MM.1S (cell line): ENCODE results near the gene DHRSX.

Experiments used
- DNase-seq: peaks from one replicate; pipeline ENCODE4 v3.0.0-alpha.2; 2015
- H2AFZ ChIP-seq: fragments of 300-600 bp; sonication (generic); 2 replicates; pipeline ENCODE4 v1.6.0; 2016; ENCODE audit warnings: antibody characterized with exemption, low read length
- H3F3A ChIP-seq: fragments of 300-600 bp; sonication (generic); 2 replicates; pipeline ENCODE4 v1.6.1; 2016; ENCODE audit warnings: mild to moderate bottlenecking, antibody characterized with exemption, low read length, moderate library complexity, mixed read lengths; ENCODE audit not compliant: insufficient read depth
- H3K27ac ChIP-seq: fragments of 300-600 bp; sonication (generic); 2 replicates; pipeline ENCODE4 v1.5.1; 2016; ENCODE audit warnings: mild to moderate bottlenecking, low read length
- H3K27me3 ChIP-seq: fragments of 300-600 bp; sonication (generic); replicated peaks from 2 replicates; pipeline ENCODE4 v1.6.0; 2016; ENCODE audit warnings: low read length; ENCODE audit not compliant: insufficient read depth
- H3K36me3 ChIP-seq: fragments of 300-600 bp; sonication (generic); replicated peaks from 2 replicates; pipeline ENCODE4 v1.6.1; 2016; ENCODE audit warnings: mild to moderate bottlenecking, low read length, mixed read lengths; ENCODE audit not compliant: insufficient read depth
- H3K4me1 ChIP-seq: fragments of 300-600 bp; sonication (generic); 2 replicates; pipeline ENCODE4 v1.6.1; 2016; ENCODE audit warnings: low read length, mixed read lengths
- H3K4me2 ChIP-seq: fragments of 300-600 bp; sonication (generic); 2 replicates; pipeline ENCODE4 v1.6.0; 2016; ENCODE audit warnings: low read depth, low read length
- H3K4me3 ChIP-seq: fragments of 300-600 bp; sonication (generic); 2 replicates; pipeline ENCODE4 v1.5.1; 2016; ENCODE audit warnings: low read length, mixed read lengths
- H3K79me2 ChIP-seq: fragments of 300-600 bp; sonication (generic); 2 replicates; pipeline ENCODE4 v1.6.1; 2016; ENCODE audit warnings: mixed run types, low read length, mixed read lengths
- H3K9ac ChIP-seq: fragments of 300-600 bp; sonication (generic); 2 replicates; pipeline ENCODE4 v1.6.1; 2016; ENCODE audit warnings: low read length, mixed read lengths
- H3K9me2 ChIP-seq: fragments of 300-600 bp; sonication (generic); replicated peaks from 2 replicates; pipeline ENCODE4 v1.6.1; 2016; ENCODE audit warnings: mild to moderate bottlenecking, low read length, mixed read lengths; ENCODE audit not compliant: insufficient read depth
- H3K9me3 ChIP-seq: fragments of 300-600 bp; sonication (generic); replicated peaks from 2 replicates; pipeline ENCODE4 v1.6.1; 2016; ENCODE audit warnings: mild to moderate bottlenecking, low read length, mixed read lengths; ENCODE audit not compliant: insufficient read depth
- H4K20me1 ChIP-seq: fragments of 300-600 bp; sonication (generic); 2 replicates; pipeline ENCODE4 v1.6.1; 2016; ENCODE audit warnings: mild to moderate bottlenecking, low read length, moderate library complexity, mixed read lengths; ENCODE audit not compliant: insufficient read depth
- EZH2 ChIP-seq: fragments of 300-600 bp; sonication (generic); optimal IDR thresholded peaks from 2 replicates; pipeline ENCODE3; 2017; ENCODE audit warnings: low read depth, mild to moderate bottlenecking, antibody characterized with exemption, low read length, mixed read lengths
- EZH2phosphoT487 ChIP-seq: fragments of 300-600 bp; sonication (generic); IDR thresholded peaks from 2 replicates; pipeline ENCODE4 v1.6.1; 2018; ENCODE audit warnings: antibody characterized with exemption, low read length
- TF ChIP-seq, protein P1 (sequence below): fragments of 300-600 bp; sonication (generic); IDR thresholded peaks from 2 replicates; pipeline ENCODE4 v1.5.1; 2016; ENCODE audit warnings: antibody characterized with exemption, low read length, mixed read lengths

The DHRSX gene

DNA sequence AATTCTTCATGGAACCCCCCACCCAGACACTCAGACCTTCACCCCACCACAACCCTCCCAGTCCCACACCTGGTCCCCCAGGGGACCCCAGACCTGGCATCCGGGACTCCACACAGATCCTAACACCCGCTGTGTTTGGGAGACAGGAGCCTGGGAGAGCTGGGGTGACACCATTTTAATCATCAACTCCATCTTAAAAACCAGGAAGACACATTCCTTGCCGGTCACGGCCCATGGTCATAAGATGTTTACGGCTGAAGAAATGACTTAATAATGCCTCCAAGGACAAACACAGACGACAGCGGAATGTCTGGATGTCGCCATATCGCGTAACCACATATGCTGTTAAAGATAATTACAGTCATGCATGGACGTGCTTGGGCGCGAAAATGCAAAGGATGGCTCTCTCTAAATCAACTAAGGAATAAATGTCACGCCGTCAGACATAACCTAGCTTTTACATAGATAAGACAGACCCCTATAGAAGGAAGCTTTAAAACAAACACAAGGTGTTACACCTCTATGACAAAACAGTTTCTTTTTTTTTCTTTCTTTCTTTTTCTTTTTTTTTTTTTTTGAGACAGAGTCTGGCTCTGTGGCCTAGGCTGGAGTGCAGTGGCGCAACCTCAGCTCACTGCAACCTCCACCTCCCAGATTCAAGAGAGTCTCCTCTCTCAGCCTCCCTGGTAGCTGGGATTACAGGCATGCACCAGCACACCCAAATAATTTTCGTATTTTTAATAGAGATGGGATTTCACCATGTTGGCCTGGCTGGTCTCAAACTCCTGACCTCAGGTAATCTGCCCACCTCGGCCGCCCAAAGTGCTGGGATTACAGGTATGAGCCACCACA lies 2.1 kb upstream of the DHRSX start:
- no peak overlapping the region for H2AFZ ChIP-seq
- no peaks in the 10 kb centered on the region for H3F3A ChIP-seq
- H3K9me3 ChIP-seq, result no peaks in the 10 kb centered on the region
- no peaks in the 10 kb centered on the region for H3K36me3 ChIP-seq
- no peak overlapping the region for H3K27ac ChIP-seq
- H3K9ac ChIP-seq, result no peak overlapping the region
- peaks cover 24% of the 10 kb centered on the region for H3K79me2 ChIP-seq
- no peak overlapping the region for H3K4me3 ChIP-seq
- H3K27me3 ChIP-seq, result no peaks in the 10 kb centered on the region
- no peaks in the 10 kb centered on the region for H3K4me1 ChIP-seq
- TF ChIP-seq EZH2, result no peak
- TF ChIP-seq, protein P1, sequence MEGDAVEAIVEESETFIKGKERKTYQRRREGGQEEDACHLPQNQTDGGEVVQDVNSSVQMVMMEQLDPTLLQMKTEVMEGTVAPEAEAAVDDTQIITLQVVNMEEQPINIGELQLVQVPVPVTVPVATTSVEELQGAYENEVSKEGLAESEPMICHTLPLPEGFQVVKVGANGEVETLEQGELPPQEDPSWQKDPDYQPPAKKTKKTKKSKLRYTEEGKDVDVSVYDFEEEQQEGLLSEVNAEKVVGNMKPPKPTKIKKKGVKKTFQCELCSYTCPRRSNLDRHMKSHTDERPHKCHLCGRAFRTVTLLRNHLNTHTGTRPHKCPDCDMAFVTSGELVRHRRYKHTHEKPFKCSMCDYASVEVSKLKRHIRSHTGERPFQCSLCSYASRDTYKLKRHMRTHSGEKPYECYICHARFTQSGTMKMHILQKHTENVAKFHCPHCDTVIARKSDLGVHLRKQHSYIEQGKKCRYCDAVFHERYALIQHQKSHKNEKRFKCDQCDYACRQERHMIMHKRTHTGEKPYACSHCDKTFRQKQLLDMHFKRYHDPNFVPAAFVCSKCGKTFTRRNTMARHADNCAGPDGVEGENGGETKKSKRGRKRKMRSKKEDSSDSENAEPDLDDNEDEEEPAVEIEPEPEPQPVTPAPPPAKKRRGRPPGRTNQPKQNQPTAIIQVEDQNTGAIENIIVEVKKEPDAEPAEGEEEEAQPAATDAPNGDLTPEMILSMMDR, result no peak
- TF ChIP-seq EZH2phosphoT487, result no peak
- no peaks in the 10 kb centered on the region for H4K20me1 ChIP-seq
- H3K9me2 ChIP-seq, result no peaks in the 10 kb centered on the region
- DNase-seq, result no peak
- no peak overlapping the region for H3K4me2 ChIP-seq

DNA sequence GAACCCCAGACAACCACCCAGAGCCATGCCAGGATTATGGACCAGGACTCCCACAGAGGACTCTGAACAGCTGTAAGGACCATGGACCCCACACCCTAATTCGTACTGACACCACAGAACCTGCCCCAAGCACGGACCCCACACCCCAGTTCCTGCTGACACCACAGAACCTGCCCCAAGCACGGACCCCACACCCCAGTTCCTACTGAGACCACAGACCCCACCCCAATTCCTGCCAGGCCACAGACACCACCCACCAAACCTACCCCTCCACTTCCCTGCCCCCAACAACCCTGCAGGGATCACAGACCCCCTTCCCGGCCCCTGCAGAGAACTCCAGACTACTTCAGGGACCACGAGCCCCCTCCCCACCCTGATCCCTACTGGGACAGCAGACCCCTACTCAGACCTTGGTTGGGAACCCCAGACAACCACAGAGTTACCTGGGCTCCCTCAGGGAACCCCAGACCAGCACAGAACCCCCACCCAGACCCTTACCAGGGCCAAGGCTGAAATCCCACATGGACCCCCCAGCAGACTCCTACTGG lies 1.4 kb upstream of the DHRSX start:
- H3F3A ChIP-seq, result no peaks in the 10 kb centered on the region
- no peak overlapping the region for H2AFZ ChIP-seq
- H3K9ac ChIP-seq, result no peak overlapping the region
- DNase-seq, result no peak
- no peaks in the 10 kb centered on the region for H3K9me2 ChIP-seq
- H3K79me2 ChIP-seq, result peaks cover 31% of the 10 kb centered on the region
- H3K4me1 ChIP-seq, result no peaks in the 10 kb centered on the region
- H3K4me2 ChIP-seq, result no peak overlapping the region
- H4K20me1 ChIP-seq, result no peaks in the 10 kb centered on the region
- H3K27me3 ChIP-seq, result no peaks in the 10 kb centered on the region
- no peak for TF ChIP-seq EZH2
- TF ChIP-seq, protein P1, result no peak
- TF ChIP-seq EZH2phosphoT487, result no peak
- H3K4me3 ChIP-seq, result no peak overlapping the region
- no peak overlapping the region for H3K27ac ChIP-seq
- H3K36me3 ChIP-seq, result no peaks in the 10 kb centered on the region
- no peaks in the 10 kb centered on the region for H3K9me3 ChIP-seq

DNA sequence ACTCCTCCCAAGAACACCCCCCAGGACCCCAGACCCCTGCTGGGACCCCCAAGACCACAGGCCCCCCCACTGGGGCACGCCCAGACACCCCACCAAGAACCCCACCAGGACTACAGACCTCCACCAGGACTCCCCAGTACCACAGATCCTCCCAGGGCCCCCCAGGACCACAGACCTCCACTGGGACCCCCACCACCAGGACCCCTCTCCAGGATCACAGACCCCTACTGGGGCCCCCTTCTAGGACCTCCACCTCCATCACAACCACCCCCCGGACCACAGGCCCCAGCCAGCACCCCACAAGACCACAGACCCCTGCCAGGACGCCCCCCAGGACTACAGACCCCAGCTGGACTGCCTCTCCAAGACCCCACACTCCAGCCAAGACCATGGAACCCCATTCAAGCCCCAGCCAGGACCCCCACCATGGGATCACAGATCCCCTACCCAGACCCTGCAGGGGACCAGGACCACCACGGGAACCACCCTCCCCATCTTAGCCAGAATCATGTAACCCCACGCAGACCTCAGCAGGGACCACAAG lies 855 bp upstream of the DHRSX start:
- Histone ChIP-seq H3K36me3 (no peaks in the 10 kb centered on the region), H3K4me2 (no peak overlapping the region), H3K9me3 (no peaks in the 10 kb centered on the region), H3K27me3 (no peaks in the 10 kb centered on the region), H3K27ac (no peak overlapping the region), H4K20me1 (no peaks in the 10 kb centered on the region), H3K4me1 (no peaks in the 10 kb centered on the region), H3F3A (no peaks in the 10 kb centered on the region), H2AFZ (no peak overlapping the region), H3K79me2 (peaks cover 31% of the 10 kb centered on the region), H3K4me3 (no peak overlapping the region), H3K9me2 (no peaks in the 10 kb centered on the region), H3K9ac (no peak overlapping the region)
- TF ChIP-seq, protein P1, result no peak
- no peak for TF ChIP-seq EZH2
- TF ChIP-seq EZH2phosphoT487, result no peak
- no peak for DNase-seq
